Peyer's patch (tissue), 4 donors: Measurements from ENCODE around the gene TBPL2. TPM values are rescaled to one million over a fixed set of nuclear protein-coding genes. Genes with fewer than 3 reads are reported as not detected.

ENCODE experiments used
- DNase-seq, 3 donors: peaks; one replicate each; pipeline ENCODE4 v3.0.0-alpha.2; 2017 to 2019
- H3K27ac ChIP-seq, 4 donors: fragments of 200-600 bp; sonication (generic); one replicate each; pipeline ENCODE4 v1.5.1; 2016 to 2019
- H3K27me3 ChIP-seq, 2 donors: fragments of 200-600 bp; sonication (generic); one replicate each; pipeline ENCODE4 v1.5.1; 2019
- H3K36me3 ChIP-seq, 3 donors: fragments of 200-600 bp; sonication (generic); one replicate each; pipeline ENCODE4 v1.5.1; 2016 to 2019
- H3K4me1 ChIP-seq, 4 donors: fragments of 200-600 bp; sonication (generic); one replicate each; pipeline ENCODE4 v1.5.1; 2016 to 2019
- H3K4me3 ChIP-seq, 4 donors: fragments of 200-600 bp; sonication (generic); 1 replicate in 3 of 4; 2 replicates in 1 of 4; pipeline ENCODE4 v1.5.1; 2016 to 2019; ENCODE audit warnings: mild to moderate bottlenecking in 1 of 4
- H3K9me3 ChIP-seq, 4 donors: fragments of 200-600 bp; sonication (generic); one replicate each; pipeline ENCODE4 v1.5.1; 2016 to 2019; ENCODE audit warnings: mild to moderate bottlenecking in 1 of 4
- CTCF ChIP-seq, 6 experiments: fragments of 450-650 bp in 4 of 6; fragments of 200-600 bp in 2 of 6; sonication (generic) in 1 of 6; IDR thresholded peaks; one replicate each; pipeline ENCODE4 v1.5.1; 2017 to 2019; ENCODE audit warnings: antibody characterized with exemption in 6 of 6, mild to moderate bottlenecking in 3 of 6, moderate library complexity in 1 of 6
- POLR2A ChIP-seq, 2 donors: fragments of 450-650 bp; IDR thresholded peaks; one replicate each; pipeline ENCODE4 v1.5.1; 2017; ENCODE audit warnings: antibody characterized with exemption in 2 of 2, mild to moderate bottlenecking in 2 of 2, moderate library complexity in 2 of 2
- small RNA-seq, 2 donors: library from RNA; depleted of rRNA; stranded (forward); fragments of <200 nt; gene quantifications; one replicate each; pipeline ENCODE3, GENCODE V24; 2016
- total RNA-seq, 4 donors: library from RNA; depleted of rRNA; stranded (reverse); fragments of >200 nt; gene quantifications; one replicate each; pipeline ENCODE4 v1.1.0, GENCODE V29; 2016

Gene TBPL2
- total RNA-seq, 4 donors from 2014 or later = not detected

- Histone ChIP-seq H3K4me1 (no peaks in the 10 kb centered on the region), H3K27me3 (no peaks in the 10 kb centered on the region), H3K36me3 (peaks cover 0 to 36% (median 0%) of the 10 kb centered on the region in 3 donors), H3K4me3 (no peak overlapping the region), H3K27ac (no peak overlapping the region), H3K9me3 (no peaks in the 10 kb centered on the region)
- TF ChIP-seq POLR2A (IDR thresholded peaks at IDR 0.05) (no peak), CTCF (IDR thresholded peaks at IDR 0.05) (no peak)
- DNase-seq = no peak
Measured at GRCh38 chr14:55372825-55373224, 67.6 kb downstream of the TBPL2 start.

GRCh38 chr14:55372423-55372822 lies 68.0 kb downstream of the TBPL2 start:
- no peaks in the 10 kb centered on the region for H3K9me3 ChIP-seq
- TF ChIP-seq CTCF (IDR thresholded peaks at IDR 0.05) (no peak), POLR2A (IDR thresholded peaks at IDR 0.05) (no peak)
- no peak overlapping the region for H3K27ac ChIP-seq
- no peak for DNase-seq
- no peak overlapping the region for H3K4me3 ChIP-seq
- no peaks in the 10 kb centered on the region for H3K4me1 ChIP-seq
- H3K27me3 ChIP-seq = no peaks in the 10 kb centered on the region
- peaks cover 0 to 36% (median 0%) of the 10 kb centered on the region in 3 donors for H3K36me3 ChIP-seq

- Histone ChIP-seq H3K9me3 (no peaks in the 10 kb centered on the region), H3K36me3 (peaks cover 0 to 21% (median 0%) of the 10 kb centered on the region in 3 donors), H3K27me3 (no peaks in the 10 kb centered on the region), H3K4me3 (no peak overlapping the region), H3K4me1 (no peaks in the 10 kb centered on the region), H3K27ac (no peak overlapping the region)
- DNase-seq = no peak
- TF ChIP-seq POLR2A (IDR thresholded peaks at IDR 0.05) (no peak), CTCF (IDR thresholded peaks at IDR 0.05) (no peak)
Measured at GRCh38 chr14:55370883-55371455, 69.4 kb downstream of the TBPL2 start.

- no peak overlapping the region for H3K27ac ChIP-seq
- no peak for DNase-seq
- H3K9me3 ChIP-seq = no peaks in the 10 kb centered on the region
- no peaks in the 10 kb centered on the region for H3K4me1 ChIP-seq
- peaks cover 0 to 29% (median 0%) of the 10 kb centered on the region in 3 donors for H3K36me3 ChIP-seq
- H3K27me3 ChIP-seq = no peaks in the 10 kb centered on the region
- no peak overlapping the region for H3K4me3 ChIP-seq
- TF ChIP-seq POLR2A (IDR thresholded peaks at IDR 0.05) = no peak
- TF ChIP-seq CTCF (IDR thresholded peaks at IDR 0.05) = no peak
Measured at GRCh38 chr14:55366271-55366670, 74.1 kb downstream of the TBPL2 start.

Small RNAs within 50 kb of the gene (small RNA-seq; reads per million reads assigned to genes)
- 0 reads per million in 2 donors for gene AL356801.1

Other genes starting within 250 kb of the TBPL2 start
- gene DLGAP5, start 249.0 kb downstream of the TBPL2 start, total RNA-seq = 1 to 10 TPM; 2.1 to 9.9 (median 4.4) TPM
- gene FBXO34, start 169.2 kb downstream of the TBPL2 start, total RNA-seq = 10 to 100 TPM; 28.1 to 75.3 (median 43.1) TPM
- gene ATG14, start 28.8 kb downstream of the TBPL2 start, total RNA-seq = 10 to 100 TPM; 10.3 to 18.9 (median 13.9) TPM
- 100 to 1,000 TPM in 2 of 4 donors, 10 to 100 TPM in 2; 81.2 to 193 (median 106) TPM for gene KTN1, start 139.6 kb upstream of the TBPL2 start, total RNA-seq